Measurements from ENCODE around the gene BCAT1. TPM values are rescaled to one million over a fixed set of nuclear protein-coding genes. Genes with fewer than 3 reads are reported as not detected.
A peak's percentile ranks its signal among the peaks of the same experiment; 100 is the strongest.

Gene BCAT1
- total and polyA plus RNA-seq, 2 experiments from 2014 or later = 53.6 to 181 TPM

GRCh38 chr12:24890048-24890803 is 58.7 kb downstream of the BCAT1 start (continued):
- TF ChIP-seq EZH2phosphoT487 (IDR thresholded peaks at IDR 0.05; ENCODE audit: unreplicated experiment) (no peak), STAT1 (IDR thresholded peaks at IDR 0.05; ENCODE audit: unreplicated experiment) (no peak), CTCF (conservative IDR thresholded peaks at IDR 0.05; ENCODE audit: low read depth in 2 of 2) (no peak), POLR2AphosphoS5 (IDR thresholded peaks at IDR 0.05; ENCODE audit: low read depth) (no peak)

GRCh38 chr12:24889411-24889810 is 59.5 kb downstream of the BCAT1 start:
- Mint-ChIP-seq H3K4me3 (no peak overlapping the region), H3K27ac (peak overlapping the region; percentile 53; the same call in 1 of the 2 replicates), H3K9me3 (no peaks in the 10 kb centered on the region), H3K27me3 (ENCODE audit: insufficient read depth, low read depth, poor library complexity) (peaks cover 2% of the 10 kb centered on the region), H3K4me1 (peaks cover 12% of the 10 kb centered on the region; the same call in 2 of the 3 replicates), H3K36me3 (ENCODE audit: low read depth) (peaks cover 71% of the 10 kb centered on the region)
- Histone ChIP-seq H3K27ac (ENCODE audit: low read depth) (no peak overlapping the region), H3K4me2 (no peak overlapping the region), H3K79me2 (replicated peaks; ENCODE audit: insufficient read depth) (peaks cover 67% of the 10 kb centered on the region), H3K36me3 (ENCODE audit: insufficient read depth) (peaks cover 6% of the 10 kb centered on the region; the same call in 1 of the 2 replicates), H3K9me2 (ENCODE audit: insufficient read depth) (0 out of 2 replicates have a peak, but pooled peaks cover 4% of the 10 kb centered on the region), H3K27me3 (ENCODE audit: insufficient read depth) (no peaks in the 10 kb centered on the region), H3K4me3 (no peak overlapping the region), H3F3A (replicated peaks; ENCODE audit: low read depth) (no peaks in the 10 kb centered on the region), H4K20me1 (replicated peaks; ENCODE audit: insufficient read depth) (peaks cover 11% of the 10 kb centered on the region), H3K4me1 (ENCODE audit: insufficient read depth) (peaks cover 8% of the 10 kb centered on the region; the same call in 1 of the 2 replicates), H2AFZ (no peak overlapping the region)
- ATAC-seq (no peak), DNase-seq (ENCODE audit: low spot score) (no peak)
- TF ChIP-seq STAT1 (IDR thresholded peaks at IDR 0.05; ENCODE audit: unreplicated experiment) = no peak
- TF ChIP-seq ZNF462 (CRISPR knock-in tag; IDR thresholded peaks at IDR 0.05) = no peak
- no peak for TF ChIP-seq CTCF (conservative IDR thresholded peaks at IDR 0.05; ENCODE audit: low read depth in 2 of 2)
- no peak for TF ChIP-seq EZH2 (IDR thresholded peaks at IDR 0.05; ENCODE audit: low read depth, unreplicated experiment)
- TF ChIP-seq POLR2AphosphoS5 (IDR thresholded peaks at IDR 0.05; ENCODE audit: low read depth) = no peak
- no peak for TF ChIP-seq NANOG (IDR thresholded peaks at IDR 0.05; ENCODE audit: borderline replicate concordance)
- no peak for TF ChIP-seq ETS1 (IDR thresholded peaks at IDR 0.05)
- no peak for TF ChIP-seq EZH2phosphoT487 (IDR thresholded peaks at IDR 0.05; ENCODE audit: unreplicated experiment)
- TF ChIP-seq CREB1 (CRISPR knock-in tag; IDR thresholded peaks at IDR 0.05; ENCODE audit: low read depth) = no peak
